Endothelial cell of umbilical vein (primary cell): ENCODE results near the gene FURIN. TPM values are rescaled to one million over a fixed set of nuclear protein-coding genes. Genes with fewer than 3 reads are reported as not detected.

ENCODE experiments used
- BruUV-seq: library from RNA; stranded (reverse); fragments of 400-500 nt; replicated peaks from 2 replicates; lab custom pipeline; 2021; lab: Mats Ljungman, UMichigan
- CTCF ChIA-PET: fragments of 300-600, 350-600 bp; sonication (Branson Sonifier 250); formaldehyde crosslinking; loops from one replicate; lab custom pipeline; 2021; ENCODE audit warnings: antibody characterized with exemption, inconsistent platforms; lab: Charles Lee
- POLR2A ChIA-PET: fragments of 300-600, 350-600 bp; sonication (Branson Sonifier 250); formaldehyde crosslinking; loops from one replicate; lab custom pipeline; 2021; ENCODE audit warnings: antibody characterized with exemption, inconsistent platforms; lab: Charles Lee
- DNase-seq: peaks from one replicate; pipeline ENCODE4 v3.0.0-alpha.2; 2011; ENCODE audit warnings: low read depth, low spot score
- FAIRE-seq: peaks from 2 replicates; lab custom pipeline; 2011; peaks lifted over from hg19 to GRCh38; lab: Jason Lieb, UNC
- H2AFZ ChIP-seq: 2 replicates; pipeline ENCODE4 v1.6.0; 2012; ENCODE audit warnings: low read depth, low read length, control low read depth, inconsistent platforms
- H3K27ac ChIP-seq: 2 replicates; pipeline ENCODE4 v1.5.1; 2011; ENCODE audit warnings: low read depth, mild to moderate bottlenecking, control low read depth, low read length, moderate library complexity; ENCODE audit not compliant: insufficient read depth
- H3K27me3 ChIP-seq, 2 experiments: 2 replicates each; pipeline versions ENCODE4 v1.6.0 to v1.6.1; 2011; ENCODE audit warnings: low read length in 2 of 2, mixed read lengths in 1 of 2; ENCODE audit not compliant: control insufficient read depth in 2 of 2, insufficient read depth in 2 of 2
- H3K36me3 ChIP-seq, 2 experiments: 2 replicates in 1 of 2; 3 replicates in 1 of 2; pipeline ENCODE4 v1.5.1; 2011; ENCODE audit warnings: low read length in 2 of 2, mild to moderate bottlenecking in 1 of 2, moderate library complexity in 1 of 2; ENCODE audit not compliant: control insufficient read depth in 2 of 2, insufficient read depth in 2 of 2; ENCODE audit errors: extremely low read depth in 1 of 2
- H3K4me1 ChIP-seq: 3 replicates; pipeline ENCODE4 v1.5.1; 2011; ENCODE audit warnings: mild to moderate bottlenecking, low read length; ENCODE audit not compliant: control insufficient read depth, insufficient read depth; ENCODE audit errors: extremely low read depth
- H3K4me2 ChIP-seq: 2 replicates; pipeline ENCODE4 v1.6.1; 2011; ENCODE audit warnings: low read length, control low read depth, mixed read lengths; ENCODE audit not compliant: insufficient read depth
- H3K4me3 ChIP-seq, 3 experiments: fragments of 200-600 bp in 1 of 3; sonication (generic), shearing (Covaris generic) in 1 of 3; replicated peaks in 1 of 3; 2 replicates each; pipeline ENCODE4 v1.5.1; 2011 to 2016; ENCODE audit warnings: control low read depth in 3 of 3, low read length in 3 of 3, mild to moderate bottlenecking in 2 of 3, inconsistent platforms in 1 of 3, low read depth in 1 of 3, moderate library complexity in 1 of 3; ENCODE audit not compliant: insufficient read depth in 1 of 3
- H3K79me2 ChIP-seq: 2 replicates; pipeline ENCODE4 v1.6.0; 2012; ENCODE audit warnings: low read length, inconsistent platforms; ENCODE audit not compliant: control insufficient read depth, insufficient read depth
- H3K9ac ChIP-seq: replicated peaks from 2 replicates; pipeline ENCODE3; 2011; ENCODE audit warnings: low read length, control low read depth; ENCODE audit not compliant: insufficient read depth; ENCODE audit errors: extremely low read depth
- H3K9me1 ChIP-seq: replicated peaks from 3 replicates; pipeline ENCODE4 v1.6.0; 2011; ENCODE audit warnings: mild to moderate bottlenecking, low read length; ENCODE audit not compliant: control insufficient read depth, insufficient read depth; ENCODE audit errors: extremely low read depth
- H3K9me3 ChIP-seq: replicated peaks from 2 replicates; pipeline ENCODE4 v1.5.1; 2012; ENCODE audit warnings: low read length, inconsistent platforms; ENCODE audit not compliant: control insufficient read depth, insufficient read depth
- H4K20me1 ChIP-seq: replicated peaks from 2 replicates; pipeline ENCODE3; 2011; ENCODE audit warnings: mild to moderate bottlenecking, low read length; ENCODE audit not compliant: control insufficient read depth, insufficient read depth; ENCODE audit errors: extremely low read depth
- CTCF ChIP-seq, 2 donors: IDR thresholded peaks; 1 replicate in 1 of 2; 2 replicates in 1 of 2; pipeline ENCODE4 v1.5.1; 2011; ENCODE audit warnings: low read length in 2 of 2, mild to moderate bottlenecking in 2 of 2, moderate library complexity in 2 of 2, control low read depth in 1 of 2, inconsistent platforms in 1 of 2, low read depth in 1 of 2; ENCODE audit not compliant: insufficient read depth in 1 of 2; ENCODE audit errors: extremely low read depth in 1 of 2
- EZH2 ChIP-seq: IDR thresholded peaks from 2 replicates; pipeline ENCODE4 v1.6.1; 2012; ENCODE audit warnings: borderline replicate concordance, low read depth, mild to moderate bottlenecking, moderate library complexity, low read length, inconsistent platforms; ENCODE audit not compliant: severe bottlenecking
- FOS ChIP-seq: IDR thresholded peaks from 2 replicates; pipeline ENCODE4 v1.6.1; 2011; ENCODE audit warnings: mild to moderate bottlenecking, low read length, moderate library complexity, borderline replicate concordance; ENCODE audit not compliant: insufficient read depth
- GATA2 ChIP-seq: IDR thresholded peaks from 2 replicates; pipeline ENCODE4 v1.7.0; 2011; ENCODE audit warnings: low read depth, mild to moderate bottlenecking, moderate library complexity, mixed read lengths, low read length; ENCODE audit not compliant: insufficient read length, insufficient read depth
- JUN ChIP-seq: IDR thresholded peaks from 2 replicates; pipeline ENCODE4 v1.6.1; 2011; ENCODE audit warnings: borderline replicate concordance, low read depth; ENCODE audit not compliant: insufficient read length, insufficient read depth
- MAX ChIP-seq: IDR thresholded peaks from 2 replicates; pipeline ENCODE4 v1.6.1; 2011; ENCODE audit not compliant: insufficient read depth, insufficient read length
- MYC ChIP-seq: IDR thresholded peaks from one replicate; pipeline ENCODE4 v1.6.1; 2011; ENCODE audit warnings: mild to moderate bottlenecking, low read depth, low read length
- POLR2A ChIP-seq: IDR thresholded peaks from 2 replicates; pipeline ENCODE4 v1.6.1; 2012; ENCODE audit warnings: low read depth, mild to moderate bottlenecking, control low read depth, low read length
- POLR2AphosphoS5 ChIP-seq: IDR thresholded peaks from 2 replicates; pipeline ENCODE4 v1.6.1; 2012; ENCODE audit warnings: low read depth, mild to moderate bottlenecking, control low read depth, low read length, moderate library complexity; ENCODE audit not compliant: insufficient read depth
- dilution Hi-C: fragments of 300-500 bp; cut with MboI; formaldehyde crosslinking; loops from one replicate; pipeline ENCODE4 v1.15.0; 2019; ENCODE audit warnings: low sequenced_read_pairs; ENCODE audit not compliant: extremely low pct_ligation_motif_present
- intact Hi-C: fragments of 100-400 bp; cut with micrococcal nuclease; formaldehyde crosslinking; loops from one replicate; pipeline ENCODE4 v1.10.0; 2022
- polyA plus RNA-seq, 4 experiments: library from polyadenylated mRNA; depleted of rRNA in 3 of 4; stranded (reverse) in 3 of 4; unstranded in 1 of 4; fragments of >200 nt; gene quantifications; 2 replicates each; pipeline versions ENCODE4 v1.2.1 to v1.2.3, GENCODE V29; 2011 to 2012; ENCODE audit warnings: missing spikeins in 1 of 4
- total RNA-seq: library from RNA; stranded (reverse); gene quantifications from 2 replicates; pipeline ENCODE4 v1.2.3, GENCODE V29; 2021

FURIN gene
- total and polyA plus RNA-seq, 2 donors (not counting 3 experiments of a cell fraction or from before 2014, with no cell fraction given), result 77.4 to 131 TPM

GRCh38 chr15:90838544-90838943, 29.8 kb upstream of the FURIN start:
- intact Hi-C loops, result no loop called here
- no peaks in the 10 kb centered on the region for H3K36me3 ChIP-seq
- FAIRE-seq, result no peak

DNA sequence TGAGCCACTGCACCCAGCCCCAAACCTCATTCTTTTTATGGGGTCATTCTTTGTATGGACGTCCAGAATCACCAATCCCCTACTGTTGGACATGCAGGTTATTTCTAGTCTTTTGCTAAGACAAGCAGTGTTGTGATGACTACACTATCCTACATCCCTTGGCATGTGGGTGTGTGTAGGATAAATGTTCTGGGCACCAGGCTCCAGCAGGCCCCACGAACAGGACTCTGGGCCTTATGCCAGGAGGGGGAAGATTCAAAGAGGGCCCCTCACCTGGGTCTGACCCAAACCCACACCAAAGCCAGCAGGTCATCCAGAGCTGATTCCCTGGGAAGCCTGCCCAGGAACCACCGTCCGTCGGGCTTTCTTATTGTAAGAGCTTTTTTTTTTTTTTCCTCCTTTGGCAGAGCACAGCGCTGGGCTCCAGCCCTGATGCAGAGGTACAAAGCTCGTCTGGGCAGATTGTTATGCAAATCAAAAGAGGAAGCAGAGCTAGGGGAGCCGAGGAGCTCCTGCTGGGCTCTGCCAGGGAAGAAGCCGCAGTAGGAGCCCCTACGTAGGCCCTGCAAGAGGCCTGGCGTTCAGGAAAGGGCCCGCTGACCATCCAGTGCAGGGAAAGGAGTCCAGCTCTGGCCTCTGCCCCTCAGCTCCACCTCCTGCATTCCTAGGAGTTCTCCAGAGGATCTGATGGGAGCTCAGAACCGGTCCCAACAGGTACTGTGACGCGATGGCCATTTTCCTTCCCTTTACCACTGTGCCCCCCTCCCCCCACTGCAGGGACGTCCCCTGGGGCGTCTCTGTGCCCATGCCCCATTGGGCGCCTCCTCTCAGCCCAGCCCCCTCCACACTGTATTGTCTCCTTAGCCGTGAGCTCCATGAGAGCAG, 29.0 kb upstream of the FURIN start:
- Histone ChIP-seq H3K36me3 (no peaks in the 10 kb centered on the region), H3K27ac (no peak overlapping the region), H4K20me1 (no peaks in the 10 kb centered on the region), H3K9ac (no peak overlapping the region), H3K4me1 (peaks cover 3% of the 10 kb centered on the region), H3K4me3 (no peak overlapping the region), H2AFZ (no peak overlapping the region), H3K9me1 (no peaks in the 10 kb centered on the region), H3K4me2 (no peak overlapping the region), H3K27me3 (no peaks in the 10 kb centered on the region), H3K79me2 (no peaks in the 10 kb centered on the region), H3K9me3 (no peaks in the 10 kb centered on the region)
- FAIRE-seq (no peak), DNase-seq (no peak)
- TF ChIP-seq POLR2A (no peak), POLR2AphosphoS5 (no peak), MAX (no peak), MYC (no peak), FOS (no peak), JUN (no peak), EZH2 (no peak), CTCF (IDR thresholded peaks at IDR 0.05; ENCODE audit: extremely low read depth in 1 of 2, insufficient read depth in 1 of 2, low read depth in 1 of 2, low read length in 2 of 2) (no peak), GATA2 (no peak)
- ChIA-PET POLR2A (no interaction called here), CTCF (interaction anchor here (0.7 to 0.9 kb wide), 2 partner anchors 10 to 11 kb away, joined by 3 to 4 read pairs; no protein-coding TSS in a partner anchor)
- dilution Hi-C loops, result no loop called here
- no TSS peak for BruUV-seq
- intact Hi-C loops, result no loop called here

More at GRCh38 chr15:90838544-90838943, 29.8 kb upstream of the FURIN start:
- dilution Hi-C loops, result no loop called here
- Histone ChIP-seq H3K4me2 (no peak overlapping the region), H3K4me1 (peaks cover 3% of the 10 kb centered on the region), H3K9me1 (no peaks in the 10 kb centered on the region), H4K20me1 (no peaks in the 10 kb centered on the region), H3K9ac (no peak overlapping the region), H3K4me3 (no peak overlapping the region), H3K27me3 (no peaks in the 10 kb centered on the region), H3K9me3 (no peaks in the 10 kb centered on the region), H3K79me2 (no peaks in the 10 kb centered on the region), H3K27ac (no peak overlapping the region), H2AFZ (no peak overlapping the region)
- TF ChIP-seq POLR2AphosphoS5, result no peak
- no peak for TF ChIP-seq GATA2
- ChIA-PET POLR2A (no interaction called here), CTCF (no interaction called here)
- DNase-seq, result no peak
- BruUV-seq, result no TSS peak
